Osteocyte (in vitro differentiated cells): ENCODE measurements around the gene COX7A2. TPM values are rescaled to one million over a fixed set of nuclear protein-coding genes. Genes with fewer than 3 reads are reported as not detected.

Experiments used
- DNase-seq: peaks from one replicate; pipeline ENCODE4 v3.0.0; 2021; ENCODE audit warnings: mixed read lengths; ENCODE audit not compliant: unreplicated experiment; ENCODE audit errors: extremely low spot score
- H3K27ac Mint-ChIP-seq: one replicate; pipeline ENCODE4 v1.8.0; 2021; ENCODE audit warnings: mild to moderate bottlenecking, mixed read lengths; ENCODE audit not compliant: unreplicated experiment
- H3K27me3 Mint-ChIP-seq: one replicate; pipeline ENCODE4 v1.8.0; 2021; ENCODE audit warnings: mixed read lengths; ENCODE audit not compliant: unreplicated experiment
- H3K36me3 Mint-ChIP-seq: one replicate; pipeline ENCODE4 v1.8.0; 2021; ENCODE audit warnings: mixed read lengths; ENCODE audit not compliant: unreplicated experiment
- H3K4me1 Mint-ChIP-seq: one replicate; pipeline ENCODE4 v1.8.0; 2021; ENCODE audit warnings: mixed read lengths; ENCODE audit not compliant: unreplicated experiment
- H3K4me3 Mint-ChIP-seq: one replicate; pipeline ENCODE4 v1.8.0; 2021; ENCODE audit warnings: mild to moderate bottlenecking, moderate library complexity, mixed read lengths; ENCODE audit not compliant: unreplicated experiment
- H3K9me3 Mint-ChIP-seq: one replicate; pipeline ENCODE4 v1.8.0; 2021; ENCODE audit warnings: mixed read lengths; ENCODE audit not compliant: unreplicated experiment
- CTCF ChIP-seq: fragments of 200-600 bp; sonication (generic); IDR thresholded peaks from 2 replicates; pipeline ENCODE4 v1.5.0; 2021; ENCODE audit warnings: antibody characterized with exemption, mild to moderate bottlenecking, moderate library complexity
- long read RNA-seq: library from polyadenylated mRNA; unstranded; transcript quantifications from one replicate; pipeline ENCODE4 v2.0.0, GENCODE V29; 2021
- total RNA-seq: library from RNA; stranded (reverse); gene quantifications from 2 replicates; pipeline ENCODE4 v1.2.1, GENCODE V29; 2021

The COX7A2 gene
- total RNA-seq: 253 and 267 TPM in 2 replicates
- long read RNA-seq, transcript COX7A2-202 (4 exons, 773 nt): major isoform, 43 of 46 reads
- long read RNA-seq, partial matches to known transcripts: 0 of 46 reads
- long read RNA-seq, other reads (novel, unspliced or antisense): 3 of 46 reads

- Mint-ChIP-seq H3K4me1 (peaks cover 31% of the 10 kb centered on the region), H3K9me3 (no peaks in the 10 kb centered on the region), H3K27ac (peak within 1 kb of the TSS; percentile 98), H3K4me3 (peak within 1 kb of the TSS; percentile 97), H3K36me3 (peaks cover 24% of the 10 kb centered on the region), H3K27me3 (no peaks in the 10 kb centered on the region)
- peak; percentile 94 for DNase-seq
- TF ChIP-seq CTCF: no peak
These were observed at the start of gene COX7A2 for GRCh38 chr6:75243333-75244062. COX7A2 (minus strand) TSS chr6:75243801; CDS start chr6:75243734, 67 bp downstream.

GRCh38 chr6:75292555-75292954 lies 49.0 kb upstream of the COX7A2 start:
- Mint-ChIP-seq H3K9me3 (no peaks in the 10 kb centered on the region), H3K27ac (no peak overlapping the region), H3K4me1 (no peaks in the 10 kb centered on the region), H3K36me3 (no peaks in the 10 kb centered on the region), H3K4me3 (no peak overlapping the region), H3K27me3 (no peaks in the 10 kb centered on the region)
- no peak for TF ChIP-seq CTCF
- DNase-seq: no peak

- no peaks in the 10 kb centered on the region for H3K36me3 Mint-ChIP-seq
- H3K9me3 Mint-ChIP-seq: no peaks in the 10 kb centered on the region
- DNase-seq: no peak
- TF ChIP-seq CTCF: no peak
- H3K4me1 Mint-ChIP-seq: peaks cover 2% of the 10 kb centered on the region
- no peak overlapping the region for H3K4me3 Mint-ChIP-seq
- no peaks in the 10 kb centered on the region for H3K27me3 Mint-ChIP-seq
- no peak overlapping the region for H3K27ac Mint-ChIP-seq
These were observed 48.1 kb upstream of the COX7A2 start for GRCh38 chr6:75291744-75292143.

- H3K4me3 Mint-ChIP-seq: no peak overlapping the region
These were observed 47.7 kb upstream of the COX7A2 start for GRCh38 chr6:75291331-75291730.

More at GRCh38 chr6:75291331-75291730, 47.7 kb upstream of the COX7A2 start:
- Mint-ChIP-seq H3K27ac (no peak overlapping the region), H3K27me3 (no peaks in the 10 kb centered on the region), H3K9me3 (no peaks in the 10 kb centered on the region), H3K4me1 (peaks cover 5% of the 10 kb centered on the region), H3K36me3 (no peaks in the 10 kb centered on the region)
- no peak for TF ChIP-seq CTCF
- DNase-seq: no peak
